GM03348 (cell line): ENCODE measurements around the gene MORN5.

Source experiments
- DNase-seq: peaks from one replicate; pipeline ENCODE4 v3.0.0; 2012; ENCODE audit warnings: low spot score

Gene MORN5

DNA sequence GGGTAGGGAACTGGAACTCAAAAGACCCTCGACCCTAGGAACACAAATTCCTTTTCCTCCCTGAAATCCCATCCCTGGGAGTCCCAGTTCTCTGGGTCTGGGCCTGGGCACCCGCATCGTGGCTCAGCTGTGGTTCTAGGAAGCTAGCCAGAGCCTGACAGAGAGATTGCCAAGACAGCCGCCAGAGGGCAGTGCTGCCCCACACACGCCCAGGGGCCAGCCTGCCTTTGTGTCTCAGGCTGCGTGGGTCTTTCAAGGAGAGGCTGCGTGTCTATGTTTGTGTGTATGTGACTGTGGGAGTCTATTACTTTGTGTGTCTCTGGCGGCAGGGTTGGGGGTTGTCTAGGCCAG is 34.6 kb upstream of the MORN5 start:
- peak; percentile 94 for DNase-seq

DNA sequence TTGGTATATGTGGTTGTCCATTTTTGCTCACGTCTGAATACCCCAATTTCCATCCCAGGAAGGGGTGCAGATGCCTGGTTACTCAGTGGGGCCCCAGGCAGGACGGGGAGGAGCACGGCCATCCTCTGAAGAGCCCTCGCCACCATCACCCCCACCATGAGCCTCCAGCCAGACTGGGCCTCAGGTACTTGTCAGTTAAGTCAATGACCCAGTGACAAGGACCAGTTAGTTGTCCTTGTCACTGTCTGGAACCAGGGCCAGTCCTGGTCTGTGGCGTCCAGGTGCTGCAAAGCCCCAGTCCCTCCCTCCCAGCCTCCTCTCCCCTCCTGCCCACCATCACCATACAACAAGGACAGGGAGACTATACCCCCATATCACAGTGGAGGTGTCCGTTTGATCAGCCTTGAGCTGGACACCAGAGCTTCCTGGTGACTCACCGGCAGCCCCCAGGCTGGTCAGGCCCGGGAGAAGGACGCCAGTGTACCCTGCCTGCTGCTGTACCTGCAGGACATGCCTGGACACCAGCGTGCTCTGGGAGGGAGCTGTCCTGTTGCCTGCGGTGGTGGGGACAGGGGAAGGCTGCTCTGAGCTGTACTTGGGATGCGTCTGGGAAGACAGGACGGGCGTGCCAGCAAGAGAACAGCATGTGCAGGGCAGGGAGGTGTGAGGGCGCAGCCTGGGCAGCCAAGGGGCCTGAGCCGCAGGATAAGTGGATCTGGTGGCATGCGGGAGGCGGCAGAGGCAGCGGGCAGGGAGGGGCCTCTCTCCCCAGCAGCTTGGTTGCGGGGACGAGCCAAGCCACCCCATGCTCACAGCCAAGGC is 34.0 kb upstream of the MORN5 start:
- DNase-seq = peak; percentile 27

DNA sequence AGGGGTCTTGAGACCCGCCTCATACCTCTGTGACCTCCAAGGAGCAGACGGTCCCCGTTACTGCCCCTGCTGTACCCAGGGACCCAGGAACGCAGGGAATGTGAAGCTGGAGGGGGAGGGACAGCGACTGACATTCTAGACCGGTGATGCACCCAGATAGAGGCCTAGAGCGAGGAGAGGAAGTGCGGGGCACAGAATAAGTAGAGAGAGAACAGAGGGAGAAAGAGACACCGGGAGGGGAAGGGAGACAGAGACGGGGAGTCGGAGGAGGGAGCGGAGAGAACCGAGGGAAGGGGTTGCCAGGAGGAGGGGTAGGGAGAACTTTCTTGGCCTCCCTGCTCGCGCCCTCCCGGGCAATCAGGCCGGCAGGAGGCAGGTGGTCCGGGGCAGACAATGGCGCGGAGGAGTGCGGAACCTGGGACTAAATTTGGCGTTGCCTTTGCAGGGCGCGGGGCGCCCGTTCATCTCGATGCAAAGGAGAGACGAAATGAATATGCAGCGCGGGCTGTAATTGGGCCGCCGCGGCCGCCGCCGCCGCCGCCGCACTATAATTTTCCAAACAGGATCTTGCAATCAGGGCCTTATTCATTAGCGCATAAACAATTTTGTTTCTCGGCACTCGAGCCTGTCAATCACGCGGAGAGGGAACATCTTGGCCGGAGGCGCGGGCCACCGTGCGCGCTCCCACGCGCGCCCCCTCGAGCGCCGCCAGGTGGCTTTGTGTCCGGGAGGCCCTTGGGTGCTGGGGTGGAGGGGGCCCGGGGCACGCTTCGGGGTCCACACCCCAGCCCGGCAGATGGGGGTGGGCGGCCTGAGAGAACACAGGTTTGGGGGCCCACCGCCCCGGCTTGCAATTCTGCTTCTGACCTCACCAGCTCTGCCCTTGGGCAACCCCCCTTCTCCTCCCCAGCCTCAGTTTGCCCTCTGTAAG is 33.1 kb upstream of the MORN5 start:
- peak; percentile 72 for DNase-seq

- DNase-seq = no peak
These were observed 32.3 kb upstream of the MORN5 start for GRCh38 chr9:122127396-122127798.

DNA sequence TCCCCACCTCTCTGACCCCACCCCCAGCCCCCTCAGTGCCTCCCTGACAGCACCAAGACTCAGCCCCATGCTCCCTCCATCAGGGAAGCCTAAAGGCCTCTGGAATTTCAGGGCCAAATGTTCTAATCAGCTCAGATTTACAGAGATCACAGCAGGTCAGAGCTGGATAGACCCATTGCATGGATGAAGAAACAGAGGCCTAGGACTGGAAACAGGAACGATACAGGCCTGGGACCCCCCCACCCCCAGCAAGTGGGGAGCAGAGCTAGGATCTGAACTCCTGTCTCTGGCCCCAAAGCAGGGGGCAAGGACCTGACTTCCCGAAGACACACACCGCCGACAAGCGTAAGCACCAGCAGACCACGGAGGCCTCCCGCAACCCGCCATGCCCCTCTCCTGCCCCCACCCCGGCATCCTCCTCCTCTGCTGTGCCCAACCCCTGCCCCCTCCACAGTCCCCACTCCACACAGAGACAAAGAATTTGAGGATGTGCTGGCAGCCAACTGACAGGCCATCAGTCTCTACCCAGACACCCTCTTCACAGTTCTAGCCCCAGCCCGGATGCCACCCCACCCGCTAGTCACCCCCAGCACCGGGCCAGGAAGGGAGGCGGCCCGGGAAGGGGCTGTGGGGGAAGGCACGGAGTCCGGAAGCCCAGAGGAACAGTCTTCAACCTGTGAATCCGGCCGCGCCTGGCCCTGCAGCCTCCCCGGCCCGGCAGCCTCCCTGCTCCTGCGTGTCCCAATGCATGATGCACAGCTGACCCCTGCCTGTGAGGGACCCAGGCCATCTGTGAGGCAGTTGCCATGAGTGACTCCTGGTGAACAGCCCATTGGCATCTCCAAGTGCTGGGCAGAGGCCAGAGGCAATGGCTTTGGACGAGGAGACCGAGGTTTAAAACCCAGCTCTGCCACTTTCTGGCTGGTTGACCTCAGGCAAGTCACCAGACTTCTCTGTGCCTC is 31.4 kb upstream of the MORN5 start:
- no peak for DNase-seq

DNA sequence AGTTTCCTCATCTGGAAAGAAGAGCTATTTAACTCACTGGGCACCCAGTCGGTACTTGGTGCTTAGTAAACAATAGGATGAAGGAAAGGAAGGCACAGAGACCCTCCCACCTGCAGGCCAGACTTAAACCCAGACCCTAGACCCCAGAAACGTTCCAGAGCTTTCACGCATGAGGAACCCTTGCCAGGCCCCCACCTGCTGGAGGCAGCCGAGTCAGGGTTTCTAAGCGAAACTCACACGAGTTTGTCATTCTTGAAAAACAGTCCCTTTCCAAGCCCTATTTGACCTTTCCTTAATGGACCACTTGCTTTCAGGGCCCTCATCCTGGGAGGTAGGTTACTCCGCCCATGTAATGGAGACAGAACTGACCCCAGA is 30.8 kb upstream of the MORN5 start:
- DNase-seq = no peak

- no peak for DNase-seq
These were observed 29.7 kb upstream of the MORN5 start for GRCh38 chr9:122129969-122130368.

GRCh38 chr9:122130837-122131236 is 28.9 kb upstream of the MORN5 start:
- no peak for DNase-seq

DNA sequence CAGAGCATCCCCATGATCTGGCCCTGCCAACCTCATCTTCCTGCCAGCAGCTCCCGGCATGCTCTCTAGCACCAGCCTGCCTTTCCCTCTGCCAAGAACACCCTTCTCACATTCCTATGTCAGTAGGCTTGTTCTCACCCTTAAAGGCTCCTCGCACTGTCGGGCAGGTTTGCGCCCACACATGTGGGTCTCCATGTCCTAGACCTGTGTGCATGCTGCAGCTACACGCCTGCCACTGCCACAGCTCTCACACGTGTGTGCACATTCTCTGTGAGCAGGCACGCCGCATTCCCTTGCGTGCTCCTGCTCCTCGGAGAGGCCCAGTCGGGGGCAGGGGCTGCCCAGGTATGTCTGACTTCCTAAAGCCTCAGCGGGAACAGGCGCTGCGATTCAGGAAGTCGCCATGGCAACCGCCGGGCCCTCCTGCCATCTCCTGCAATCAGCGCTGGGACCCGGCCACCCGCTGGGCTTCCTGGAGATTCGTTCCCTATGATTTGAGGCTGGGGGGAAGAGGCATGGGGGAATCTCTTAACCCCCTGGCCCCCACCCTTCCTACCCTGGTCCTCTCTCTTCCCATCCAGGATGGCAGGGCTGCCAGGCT is 28.2 kb upstream of the MORN5 start:
- no peak for DNase-seq

DNA sequence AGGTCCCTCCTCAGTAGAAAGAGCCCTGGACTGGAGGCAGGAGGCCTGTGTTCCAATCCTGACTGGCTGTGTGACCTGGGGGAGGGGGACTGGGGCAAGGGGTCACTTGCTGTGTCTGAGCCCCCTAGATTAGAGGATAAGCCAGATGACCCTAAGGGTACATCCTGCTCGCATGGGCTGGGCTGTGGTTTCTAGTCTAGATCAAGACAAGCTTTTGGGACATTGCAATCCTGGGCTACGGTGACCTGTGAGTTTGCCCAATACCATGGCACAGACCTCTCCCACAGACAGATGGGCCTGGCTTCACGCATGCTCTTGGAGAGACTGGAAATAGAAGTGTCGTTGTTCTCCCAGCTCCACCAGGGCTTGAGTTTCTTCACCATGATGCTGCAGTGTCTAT is 27.2 kb upstream of the MORN5 start:
- DNase-seq = no peak

GRCh38 chr9:122133263-122133983 is 26.3 kb upstream of the MORN5 start:
- DNase-seq = no peak

DNA sequence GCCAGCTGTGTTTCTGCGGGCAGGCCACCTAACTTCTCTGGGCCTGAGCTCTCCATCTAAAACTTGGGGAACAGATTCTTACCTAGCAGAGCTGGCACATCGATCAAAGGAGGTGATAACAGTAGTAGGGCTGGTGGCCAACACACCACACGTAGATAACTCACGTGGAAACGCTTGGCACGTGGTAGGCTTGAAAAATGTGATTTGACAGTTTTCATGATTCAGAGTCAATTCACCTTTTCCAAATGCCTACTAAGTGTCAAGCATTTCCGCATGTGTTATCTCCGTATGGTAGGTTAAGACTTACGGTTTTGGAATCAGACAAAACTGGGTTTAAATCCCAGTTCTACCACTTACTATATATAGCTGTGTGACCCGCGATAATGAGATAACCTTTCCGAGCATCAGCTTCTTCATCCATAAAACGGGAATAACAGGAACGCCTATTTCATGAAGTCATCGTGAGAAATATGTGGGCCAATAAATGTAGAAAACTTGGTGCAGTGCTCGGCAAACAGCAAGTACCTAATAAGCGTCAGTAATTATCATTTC is 25.6 kb upstream of the MORN5 start:
- no peak for DNase-seq

DNA sequence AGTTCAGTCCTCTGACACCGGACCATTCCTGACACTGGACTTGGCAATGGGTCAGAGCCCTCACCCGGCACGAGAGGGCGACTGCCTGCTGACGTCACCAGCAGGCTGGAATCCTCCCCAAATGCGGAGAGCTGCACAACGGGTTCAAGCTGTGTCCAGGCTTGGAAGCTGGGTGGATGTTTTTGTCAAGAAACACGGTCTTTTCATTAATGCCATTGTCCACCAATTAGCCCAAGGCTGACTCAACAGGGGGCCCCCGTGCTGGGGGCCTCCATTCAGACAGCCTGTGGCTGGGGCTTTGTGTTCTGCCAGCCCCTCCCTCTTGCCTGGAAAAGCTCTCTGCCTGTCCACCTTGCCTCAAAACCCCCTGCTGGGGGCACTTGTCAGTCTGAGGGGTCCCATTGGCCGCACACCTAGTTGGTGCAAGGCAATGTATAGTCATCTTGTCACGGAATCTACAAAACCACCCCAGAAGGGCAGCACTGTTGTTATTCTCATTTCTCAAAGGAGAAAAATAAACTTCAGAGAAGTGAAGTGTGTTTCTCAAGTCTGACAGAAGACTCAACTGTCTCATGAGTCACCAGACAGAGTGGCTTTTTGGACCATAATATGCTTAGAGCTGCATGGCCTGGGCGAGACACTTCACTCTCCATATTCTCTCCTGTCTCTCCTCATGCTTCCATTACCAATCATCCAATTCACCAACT is 24.7 kb upstream of the MORN5 start:
- peak; percentile 43 for DNase-seq

- no peak for DNase-seq
These were observed 24.2 kb upstream of the MORN5 start for GRCh38 chr9:122135529-122135859.

- DNase-seq = no peak
These were observed 21.0 kb upstream of the MORN5 start for GRCh38 chr9:122138560-122139268.

DNA sequence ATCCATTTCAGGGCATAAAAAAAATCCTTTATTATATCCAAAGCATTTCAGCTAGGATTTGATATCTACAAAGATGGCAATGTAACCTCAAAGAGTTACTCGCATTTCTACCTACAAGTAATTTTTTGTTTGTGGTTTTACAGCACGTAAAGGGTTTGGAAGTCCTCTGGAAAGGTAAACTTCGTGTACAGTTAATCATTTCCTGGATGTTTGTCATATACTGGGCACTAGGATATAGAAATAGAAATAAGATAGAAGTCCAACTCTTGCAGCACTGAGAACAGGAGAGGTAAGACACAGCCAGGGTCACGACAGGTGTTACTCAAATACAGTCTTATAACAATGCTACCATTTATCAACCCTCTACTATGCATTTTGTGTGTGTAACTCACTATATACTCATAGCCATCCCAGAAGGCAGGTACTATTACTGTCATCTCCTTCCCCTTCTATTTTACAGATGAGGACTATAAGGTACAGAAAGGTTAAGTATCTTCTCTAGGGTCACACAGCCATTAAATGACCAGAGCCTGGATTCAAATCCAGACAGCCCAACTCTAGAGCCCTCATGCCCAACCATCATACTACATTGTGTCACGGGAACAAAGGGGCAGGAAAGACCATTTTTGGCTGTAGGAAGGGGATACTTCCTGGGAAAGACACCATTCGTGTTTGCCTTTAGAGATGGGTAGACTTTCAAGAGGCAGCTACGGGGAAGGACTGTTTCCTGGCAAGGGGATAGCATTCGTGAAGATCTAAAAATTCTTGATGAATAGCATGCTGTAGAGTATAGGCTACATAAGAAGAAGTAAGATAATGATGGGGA is 19.1 kb upstream of the MORN5 start:
- DNase-seq = no peak

DNA sequence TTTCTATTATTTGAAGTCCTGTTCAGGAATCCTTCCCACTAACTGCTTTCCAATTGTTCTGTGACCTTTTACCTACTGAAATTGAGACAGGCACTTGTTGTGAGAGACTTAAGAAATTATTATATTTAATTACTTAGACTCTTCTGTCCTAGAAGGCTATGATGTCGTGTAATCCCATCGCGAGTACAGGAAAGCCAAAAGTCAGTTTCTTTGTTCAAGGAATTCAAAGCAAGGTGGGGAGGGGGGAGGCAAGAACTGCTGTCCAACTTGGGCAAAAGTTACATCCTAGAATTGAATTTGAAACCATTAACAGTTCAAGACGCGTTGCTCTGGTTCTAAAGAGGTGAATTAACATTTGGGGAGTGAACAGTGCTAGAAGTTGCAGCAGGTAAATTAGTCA is 18.0 kb upstream of the MORN5 start:
- no peak for DNase-seq

GRCh38 chr9:122143296-122143695 is 16.4 kb upstream of the MORN5 start:
- DNase-seq = no peak
